Lower lobe of right lung (tissue), 2 donors: ENCODE measurements around the gene LMAN1L. TPM values are rescaled to one million over a fixed set of nuclear protein-coding genes. Genes with fewer than 3 reads are reported as not detected.

ENCODE experiments used
- ATAC-seq, 2 donors: fragments of 200-7000 bp; cut with Tn5 transposase; one replicate each; pipeline ENCODE4 v1.9.1; 2020 to 2022; ENCODE audit warnings: mild to moderate bottlenecking in 2 of 2, moderate library complexity in 2 of 2
- DNase-seq: peaks from one replicate; pipeline ENCODE4 v3.0.0-alpha.2; 2020
- H3K27ac ChIP-seq: fragments of 200-600 bp; one replicate; pipeline ENCODE4 v1.8.0; 2022
- H3K27me3 ChIP-seq: fragments of 200-600 bp; one replicate; pipeline ENCODE4 v1.8.0; 2022; ENCODE audit warnings: low read depth
- H3K36me3 ChIP-seq: fragments of 200-600 bp; one replicate; pipeline ENCODE4 v1.8.0; 2022; ENCODE audit warnings: mild to moderate bottlenecking
- H3K4me1 ChIP-seq: fragments of 200-600 bp; one replicate; pipeline ENCODE4 v1.8.0; 2022
- H3K4me3 ChIP-seq: fragments of 200-600 bp; one replicate; pipeline ENCODE4 v1.8.0; 2022; ENCODE audit warnings: mild to moderate bottlenecking
- H3K9me3 ChIP-seq: fragments of 200-600 bp; one replicate; pipeline ENCODE4 v1.8.0; 2022
- intact Hi-C: fragments of 100-400 bp; cut with DNase I; formaldehyde crosslinking; loops from one replicate; pipeline ENCODE4 v1.11.0; 2022
- total RNA-seq: library from RNA; stranded (reverse); fragmentation: NEBNext Ultra II Directional; extraction: Animal tissue kit (Norgen Biotek cat#: 25700); gene quantifications from one replicate; pipeline ENCODE4 v1.2.1, GENCODE V29; 2021
- TF ChIP-seq, protein P1 (sequence below): fragments of 200-600 bp; IDR thresholded peaks from one replicate; pipeline ENCODE4 v1.8.0; 2022; ENCODE audit warnings: antibody characterized with exemption, mild to moderate bottlenecking
- donor health status: DM: no; HTN: yes; CAD: no; lungs with severe emphysema.

Gene LMAN1L
- total RNA-seq, 1 donor from 2014 or later: not detected

DNA sequence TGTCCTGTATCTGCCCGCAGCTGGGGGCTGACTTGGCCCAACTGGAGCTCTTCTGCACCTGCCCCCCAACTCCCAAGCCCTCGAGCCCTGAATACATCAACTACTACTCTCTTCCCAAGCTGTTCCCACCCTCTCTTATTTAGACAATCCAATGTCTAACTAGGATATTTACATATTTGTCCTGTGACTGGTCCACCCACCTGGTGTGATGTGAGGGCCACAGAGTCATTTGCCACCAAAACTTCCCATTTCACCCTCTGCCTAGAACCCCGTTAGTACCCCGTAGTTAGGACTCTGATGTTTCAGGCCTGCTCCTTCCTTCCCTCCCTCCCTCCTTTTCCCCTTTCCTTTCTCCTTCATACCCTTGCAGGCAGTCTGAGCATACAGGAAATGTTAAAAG is 20.2 kb downstream of the LMAN1L start:
- no peak overlapping the region for H3K4me3 ChIP-seq
- intact Hi-C loops: no loop called here

DNA sequence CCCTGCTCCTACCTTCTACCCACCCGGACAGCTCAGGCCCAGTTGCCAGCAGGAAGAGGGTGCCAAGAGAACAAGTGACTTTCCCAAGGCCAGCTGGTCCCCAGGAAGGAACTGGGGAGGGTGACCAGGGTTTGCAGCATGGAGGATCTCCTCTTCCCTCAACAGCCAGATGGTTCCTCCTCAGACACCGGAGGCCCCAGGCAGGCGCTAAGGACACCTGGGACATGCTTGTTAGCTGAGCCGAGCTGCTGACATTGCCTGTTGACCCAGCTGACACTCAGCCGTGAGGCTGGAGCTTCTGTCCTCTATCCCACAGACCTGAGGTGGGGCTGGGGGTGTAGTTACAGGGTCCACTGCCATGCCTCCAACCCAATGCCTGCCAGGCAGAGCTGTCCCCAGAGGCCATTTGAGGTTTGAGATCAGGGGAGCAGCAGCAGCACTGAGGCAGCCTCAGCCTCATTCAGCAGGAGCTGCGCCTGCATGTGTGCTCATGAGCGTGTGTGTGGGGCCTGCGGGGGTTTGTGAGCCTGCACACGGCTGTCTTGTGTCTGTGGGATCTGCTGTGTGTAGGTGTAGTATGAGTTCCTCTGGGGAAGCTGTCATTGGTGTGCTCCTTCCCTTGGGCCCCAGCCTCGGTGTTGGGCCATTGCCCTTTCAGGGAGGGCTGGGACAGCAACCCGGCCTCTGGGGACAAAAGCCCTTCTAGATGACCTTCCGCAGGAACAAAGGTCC is 20.9 kb downstream of the LMAN1L start:
- no peaks in the 10 kb centered on the region for H3K4me1 ChIP-seq
- H3K36me3 ChIP-seq: peaks cover 21% of the 10 kb centered on the region
- intact Hi-C loops: no loop called here
- ATAC-seq (no peak), DNase-seq (no peak)
- no peak overlapping the region for H3K4me3 ChIP-seq
- peaks cover 2% of the 10 kb centered on the region for H3K27me3 ChIP-seq
- TF ChIP-seq, protein P1, sequence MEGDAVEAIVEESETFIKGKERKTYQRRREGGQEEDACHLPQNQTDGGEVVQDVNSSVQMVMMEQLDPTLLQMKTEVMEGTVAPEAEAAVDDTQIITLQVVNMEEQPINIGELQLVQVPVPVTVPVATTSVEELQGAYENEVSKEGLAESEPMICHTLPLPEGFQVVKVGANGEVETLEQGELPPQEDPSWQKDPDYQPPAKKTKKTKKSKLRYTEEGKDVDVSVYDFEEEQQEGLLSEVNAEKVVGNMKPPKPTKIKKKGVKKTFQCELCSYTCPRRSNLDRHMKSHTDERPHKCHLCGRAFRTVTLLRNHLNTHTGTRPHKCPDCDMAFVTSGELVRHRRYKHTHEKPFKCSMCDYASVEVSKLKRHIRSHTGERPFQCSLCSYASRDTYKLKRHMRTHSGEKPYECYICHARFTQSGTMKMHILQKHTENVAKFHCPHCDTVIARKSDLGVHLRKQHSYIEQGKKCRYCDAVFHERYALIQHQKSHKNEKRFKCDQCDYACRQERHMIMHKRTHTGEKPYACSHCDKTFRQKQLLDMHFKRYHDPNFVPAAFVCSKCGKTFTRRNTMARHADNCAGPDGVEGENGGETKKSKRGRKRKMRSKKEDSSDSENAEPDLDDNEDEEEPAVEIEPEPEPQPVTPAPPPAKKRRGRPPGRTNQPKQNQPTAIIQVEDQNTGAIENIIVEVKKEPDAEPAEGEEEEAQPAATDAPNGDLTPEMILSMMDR: no peak
- no peak overlapping the region for H3K27ac ChIP-seq
- no peaks in the 10 kb centered on the region for H3K9me3 ChIP-seq

More for the DNA sequence above, 20.2 kb downstream of the LMAN1L start:
- DNase-seq (no peak), ATAC-seq (no peak)
- TF ChIP-seq, protein P1: no peak
- H3K36me3 ChIP-seq: peaks cover 14% of the 10 kb centered on the region
- H3K9me3 ChIP-seq: no peaks in the 10 kb centered on the region
- no peaks in the 10 kb centered on the region for H3K4me1 ChIP-seq
- H3K27me3 ChIP-seq: peaks cover 9% of the 10 kb centered on the region
- no peak overlapping the region for H3K27ac ChIP-seq

GRCh38 chr15:74835312-74835823 is 22.7 kb downstream of the LMAN1L start:
- Histone ChIP-seq H3K4me1 (no peaks in the 10 kb centered on the region), H3K4me3 (no peak overlapping the region), H3K36me3 (peaks cover 38% of the 10 kb centered on the region), H3K27ac (no peak overlapping the region), H3K27me3 (no peaks in the 10 kb centered on the region), H3K9me3 (no peaks in the 10 kb centered on the region)
- intact Hi-C loops: no loop called here
- peak; percentile 71 for DNase-seq
- ATAC-seq: peak; percentile 72 to 74
- TF ChIP-seq, protein P1: peak; percentile 77

- DNase-seq (no peak), ATAC-seq (no peak)
- Histone ChIP-seq H3K4me3 (no peak overlapping the region), H3K4me1 (peaks cover 2% of the 10 kb centered on the region), H3K36me3 (peaks cover 38% of the 10 kb centered on the region), H3K9me3 (no peaks in the 10 kb centered on the region), H3K27ac (no peak overlapping the region), H3K27me3 (no peaks in the 10 kb centered on the region)
- TF ChIP-seq, protein P1: no peak
- intact Hi-C loops: no loop called here
Observed at GRCh38 chr15:74836846-74837245, 24.2 kb downstream of the LMAN1L start.

GRCh38 chr15:74837482-74838136 is 25.0 kb downstream of the LMAN1L start:
- Histone ChIP-seq H3K4me3 (no peak overlapping the region), H3K4me1 (peaks cover 9% of the 10 kb centered on the region), H3K27ac (no peak overlapping the region), H3K9me3 (no peaks in the 10 kb centered on the region), H3K27me3 (no peaks in the 10 kb centered on the region), H3K36me3 (peaks cover 38% of the 10 kb centered on the region)
- intact Hi-C loops: no loop called here
- no peak for ATAC-seq
- DNase-seq: no peak
- TF ChIP-seq, protein P1: no peak
